DOHH2 (cell line): Measurements from ENCODE around the gene PPY.

Experiments
- EZH2phosphoT487 ChIP-seq: fragments of 200-600 bp; sonication (generic); IDR thresholded peaks from 2 replicates; pipeline ENCODE4 v1.6.1; 2017; ENCODE audit warnings: borderline replicate concordance, mild to moderate bottlenecking, antibody characterized with exemption, low read length, moderate library complexity, mixed read lengths
- TF ChIP-seq, protein P1 (sequence below): fragments of 200-600 bp; sonication (generic); IDR thresholded peaks from one replicate; pipeline ENCODE4 v1.5.1; 2014; ENCODE audit warnings: antibody characterized with exemption, mild to moderate bottlenecking, low read depth, low read length; ENCODE audit not compliant: poor library complexity, severe bottlenecking

DNA sequence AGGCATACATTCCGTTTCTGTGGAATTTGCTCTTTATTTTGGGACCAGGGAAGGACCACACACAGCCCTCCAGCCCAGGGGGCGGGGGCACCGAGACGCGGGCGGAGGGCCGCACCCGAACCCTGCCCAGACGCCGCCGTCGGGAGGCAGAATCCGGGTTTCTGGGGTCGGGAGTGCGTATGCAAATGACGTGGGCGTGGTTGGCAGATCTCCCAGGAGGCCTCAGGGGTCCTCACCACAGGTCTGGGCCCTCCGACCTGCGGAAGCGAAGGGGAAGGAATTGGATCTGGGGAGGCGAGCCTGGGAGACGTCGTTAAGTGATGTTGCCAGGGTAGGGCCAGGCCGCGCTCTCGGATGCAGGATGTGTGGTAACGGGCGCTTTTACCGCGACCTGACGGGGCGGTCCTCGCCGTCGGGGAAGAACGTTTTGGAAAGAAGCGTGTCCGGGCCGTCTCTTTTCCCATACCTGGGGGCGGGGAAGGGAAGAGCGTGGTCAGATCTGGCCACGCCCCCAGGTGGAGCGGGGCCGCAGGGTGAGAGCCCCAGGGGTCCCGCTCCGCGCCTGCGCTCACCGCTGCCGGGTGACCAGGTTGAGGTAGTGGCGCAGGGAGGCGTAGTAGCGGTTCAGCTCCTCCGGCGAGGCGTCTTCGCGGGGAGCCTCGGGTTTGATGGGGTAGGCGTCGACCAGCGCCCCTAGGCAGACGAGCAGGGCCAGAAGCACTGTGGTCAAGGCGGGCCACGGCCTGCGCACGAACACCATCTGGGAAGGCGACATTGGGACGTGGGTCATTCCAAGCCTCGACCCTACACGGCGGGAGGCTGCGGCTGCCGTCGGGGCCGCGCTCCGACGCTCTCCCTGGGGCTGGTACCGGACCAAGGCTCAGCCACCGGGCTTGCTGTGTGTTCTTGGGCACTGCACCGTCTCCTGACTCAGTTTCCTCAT, 10.7 kb upstream of the PPY start:
- TF ChIP-seq, protein P1, sequence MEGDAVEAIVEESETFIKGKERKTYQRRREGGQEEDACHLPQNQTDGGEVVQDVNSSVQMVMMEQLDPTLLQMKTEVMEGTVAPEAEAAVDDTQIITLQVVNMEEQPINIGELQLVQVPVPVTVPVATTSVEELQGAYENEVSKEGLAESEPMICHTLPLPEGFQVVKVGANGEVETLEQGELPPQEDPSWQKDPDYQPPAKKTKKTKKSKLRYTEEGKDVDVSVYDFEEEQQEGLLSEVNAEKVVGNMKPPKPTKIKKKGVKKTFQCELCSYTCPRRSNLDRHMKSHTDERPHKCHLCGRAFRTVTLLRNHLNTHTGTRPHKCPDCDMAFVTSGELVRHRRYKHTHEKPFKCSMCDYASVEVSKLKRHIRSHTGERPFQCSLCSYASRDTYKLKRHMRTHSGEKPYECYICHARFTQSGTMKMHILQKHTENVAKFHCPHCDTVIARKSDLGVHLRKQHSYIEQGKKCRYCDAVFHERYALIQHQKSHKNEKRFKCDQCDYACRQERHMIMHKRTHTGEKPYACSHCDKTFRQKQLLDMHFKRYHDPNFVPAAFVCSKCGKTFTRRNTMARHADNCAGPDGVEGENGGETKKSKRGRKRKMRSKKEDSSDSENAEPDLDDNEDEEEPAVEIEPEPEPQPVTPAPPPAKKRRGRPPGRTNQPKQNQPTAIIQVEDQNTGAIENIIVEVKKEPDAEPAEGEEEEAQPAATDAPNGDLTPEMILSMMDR, result no peak
- TF ChIP-seq EZH2phosphoT487, result no peak
